Lower leg skin (tissue), 3 donors: ENCODE measurements around the gene TWIST2.

Source experiments
- CTCF ChIP-seq, 3 donors: fragments of 450-650 bp; IDR thresholded peaks; one replicate each; pipeline ENCODE4 v1.5.1; 2016; ENCODE audit warnings: antibody characterized with exemption in 3 of 3, mild to moderate bottlenecking in 3 of 3, moderate library complexity in 2 of 3
- POLR2A ChIP-seq, 2 donors: fragments of 450-650 bp; IDR thresholded peaks; one replicate each; pipeline ENCODE4 v1.6.1; 2016 to 2017; ENCODE audit warnings: antibody characterized with exemption in 2 of 2, mild to moderate bottlenecking in 1 of 2, moderate library complexity in 1 of 2

GRCh38 chr2:238872026-238872425, 24.1 kb downstream of the TWIST2 start:
- TF ChIP-seq POLR2A (IDR thresholded peaks at IDR 0.05) = no peak
- TF ChIP-seq CTCF (IDR thresholded peaks at IDR 0.05) = no peak
